HG02571 (cell line): ENCODE data around the gene NRDE2.
A peak's percentile ranks its signal among the peaks of the same experiment; 100 is the strongest.

Experiments
- ATAC-seq: cut with Tn5 transposase; IDR thresholded peaks from one replicate; pipeline ENCODE4 v1.9.1; 2021; ENCODE audit warnings: mild to moderate bottlenecking, moderate library complexity; ENCODE audit not compliant: unreplicated experiment

The NRDE2 gene, protein sequence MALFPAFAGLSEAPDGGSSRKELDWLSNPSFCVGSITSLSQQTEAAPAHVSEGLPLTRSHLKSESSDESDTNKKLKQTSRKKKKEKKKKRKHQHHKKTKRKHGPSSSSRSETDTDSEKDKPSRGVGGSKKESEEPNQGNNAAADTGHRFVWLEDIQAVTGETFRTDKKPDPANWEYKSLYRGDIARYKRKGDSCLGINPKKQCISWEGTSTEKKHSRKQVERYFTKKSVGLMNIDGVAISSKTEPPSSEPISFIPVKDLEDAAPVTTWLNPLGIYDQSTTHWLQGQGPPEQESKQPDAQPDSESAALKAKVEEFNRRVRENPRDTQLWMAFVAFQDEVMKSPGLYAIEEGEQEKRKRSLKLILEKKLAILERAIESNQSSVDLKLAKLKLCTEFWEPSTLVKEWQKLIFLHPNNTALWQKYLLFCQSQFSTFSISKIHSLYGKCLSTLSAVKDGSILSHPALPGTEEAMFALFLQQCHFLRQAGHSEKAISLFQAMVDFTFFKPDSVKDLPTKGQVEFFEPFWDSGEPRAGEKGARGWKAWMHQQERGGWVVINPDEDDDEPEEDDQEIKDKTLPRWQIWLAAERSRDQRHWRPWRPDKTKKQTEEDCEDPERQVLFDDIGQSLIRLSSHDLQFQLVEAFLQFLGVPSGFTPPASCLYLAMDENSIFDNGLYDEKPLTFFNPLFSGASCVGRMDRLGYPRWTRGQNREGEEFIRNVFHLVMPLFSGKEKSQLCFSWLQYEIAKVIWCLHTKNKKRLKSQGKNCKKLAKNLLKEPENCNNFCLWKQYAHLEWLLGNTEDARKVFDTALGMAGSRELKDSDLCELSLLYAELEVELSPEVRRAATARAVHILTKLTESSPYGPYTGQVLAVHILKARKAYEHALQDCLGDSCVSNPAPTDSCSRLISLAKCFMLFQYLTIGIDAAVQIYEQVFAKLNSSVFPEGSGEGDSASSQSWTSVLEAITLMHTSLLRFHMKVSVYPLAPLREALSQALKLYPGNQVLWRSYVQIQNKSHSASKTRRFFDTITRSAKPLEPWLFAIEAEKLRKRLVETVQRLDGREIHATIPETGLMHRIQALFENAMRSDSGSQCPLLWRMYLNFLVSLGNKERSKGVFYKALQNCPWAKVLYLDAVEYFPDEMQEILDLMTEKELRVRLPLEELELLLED

GRCh38 chr14:90331497-90332270 lies at the start of gene NRDE2:
Gene NRDE2 (minus strand): TSS chr14:90331941. CDS start chr14:90331904, 37 bp downstream.
- ATAC-seq = peak; percentile 93

GRCh38 chr14:90381011-90381786 lies 49.5 kb upstream of the NRDE2 start:
- ATAC-seq = no peak

- no peak for ATAC-seq
Observed at GRCh38 chr14:90379106-90379505, 47.4 kb upstream of the NRDE2 start.

DNA sequence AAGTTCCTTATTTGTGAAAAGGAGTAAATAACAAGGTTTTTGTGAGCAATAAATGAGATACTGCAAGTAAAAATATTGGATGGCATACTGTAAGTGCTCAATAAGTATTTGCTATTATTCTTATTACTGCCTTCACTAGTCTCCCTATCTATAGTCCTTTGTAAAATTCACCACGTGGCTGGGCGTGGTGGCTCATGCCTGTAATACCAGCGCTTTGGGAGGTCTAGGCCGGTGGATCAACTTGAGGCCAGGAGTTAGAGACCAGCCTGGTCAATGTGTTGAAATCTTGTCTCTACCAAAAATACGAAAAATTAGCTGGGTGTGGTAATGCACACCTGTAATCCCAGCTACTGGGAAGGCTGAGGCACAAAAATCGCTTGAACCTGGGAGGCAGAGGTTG lies 46.5 kb upstream of the NRDE2 start:
- no peak for ATAC-seq

DNA sequence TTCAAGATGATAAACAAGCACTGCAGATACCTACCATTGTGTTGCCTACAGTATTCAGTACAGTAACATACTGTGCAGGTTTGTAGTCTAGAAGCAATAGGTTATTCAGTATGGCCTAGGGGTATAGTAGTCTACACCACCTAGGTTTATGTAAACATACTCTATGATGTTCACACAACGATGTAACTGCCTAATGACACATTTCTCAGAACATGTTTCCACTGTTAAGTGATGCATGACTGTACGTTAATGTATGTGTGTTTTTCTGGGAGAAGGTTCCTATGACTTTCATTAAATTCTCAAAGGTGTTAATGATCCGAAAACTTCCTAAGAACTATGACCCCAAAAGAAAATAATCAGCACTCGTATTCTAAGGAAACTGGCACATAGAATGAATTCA lies 44.2 kb upstream of the NRDE2 start:
- ATAC-seq = no peak

- ATAC-seq = no peak
Observed at GRCh38 chr14:90374813-90375212, 43.1 kb upstream of the NRDE2 start.

DNA sequence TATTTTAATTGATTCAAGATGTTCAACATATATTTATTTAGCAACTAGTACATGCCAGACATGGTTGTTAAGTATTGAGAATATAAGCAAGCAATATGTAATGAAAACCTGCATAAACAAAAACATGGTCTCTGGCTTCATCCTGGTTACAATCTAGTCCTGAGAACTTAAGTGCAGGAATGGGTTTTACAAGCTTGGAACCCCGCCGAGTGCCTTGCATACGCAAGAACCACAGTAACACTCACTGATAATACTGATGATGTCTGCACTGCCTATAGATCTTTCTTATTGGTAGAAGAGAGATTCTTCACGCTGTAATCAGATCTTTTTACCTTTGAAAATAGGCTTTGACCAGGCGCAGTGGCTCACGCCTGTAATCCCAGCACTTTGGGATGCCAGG lies 42.1 kb upstream of the NRDE2 start:
- no peak for ATAC-seq

GRCh38 chr14:90368946-90369721 lies 37.4 kb upstream of the NRDE2 start:
- ATAC-seq = no peak

- no peak for ATAC-seq
Observed at GRCh38 chr14:90362558-90362896, 30.8 kb upstream of the NRDE2 start.

- ATAC-seq = no peak
Observed at GRCh38 chr14:90361865-90362557, 30.3 kb upstream of the NRDE2 start.

GRCh38 chr14:90358359-90358758 lies 26.6 kb upstream of the NRDE2 start:
- ATAC-seq = no peak

GRCh38 chr14:90356925-90357324 lies 25.2 kb upstream of the NRDE2 start:
- ATAC-seq = no peak

- no peak for ATAC-seq
Observed at GRCh38 chr14:90355540-90356518, 24.1 kb upstream of the NRDE2 start.

GRCh38 chr14:90354551-90355298 lies 23.0 kb upstream of the NRDE2 start:
- no peak for ATAC-seq

GRCh38 chr14:90349739-90350138 lies 18.0 kb upstream of the NRDE2 start:
- ATAC-seq = no peak

DNA sequence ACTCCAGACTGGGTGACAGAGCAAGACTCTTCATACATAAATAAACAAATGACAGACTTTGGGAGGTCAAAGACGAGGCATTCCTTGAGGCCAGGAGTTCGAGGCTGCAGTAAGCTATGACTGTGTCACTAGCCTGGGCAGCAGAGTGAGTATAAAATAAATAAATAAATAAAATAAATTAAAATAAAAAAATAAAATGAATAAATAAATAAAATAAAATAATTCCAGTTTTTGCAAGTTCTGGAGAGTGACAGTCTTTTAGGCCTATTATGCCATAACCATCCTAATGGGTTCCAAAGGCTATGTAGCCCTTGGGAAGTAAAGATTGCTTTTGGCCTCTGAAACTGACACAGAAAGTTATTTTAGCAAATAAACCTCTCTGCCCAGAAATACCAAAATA lies 16.5 kb upstream of the NRDE2 start:
- no peak for ATAC-seq

GRCh38 chr14:90345239-90345557 lies 13.5 kb upstream of the NRDE2 start:
- no peak for ATAC-seq
